Mucosa of rectum (tissue), 2 donors: ENCODE results near the gene STX12.

Source experiments
- H3K27ac ChIP-seq, 2 donors: one replicate each; pipeline ENCODE4 v1.7.0; 2013; ENCODE audit warnings: inconsistent platforms in 2 of 2, low read depth in 2 of 2, low read length in 2 of 2
- H3K27me3 ChIP-seq, 2 donors: one replicate each; pipeline ENCODE4 v1.7.0; 2013; ENCODE audit warnings: low read length in 2 of 2; ENCODE audit not compliant: control insufficient read depth in 2 of 2, insufficient read depth in 2 of 2
- H3K36me3 ChIP-seq, 2 donors: one replicate each; pipeline ENCODE4 v1.7.0; 2013; ENCODE audit warnings: low read length in 2 of 2; ENCODE audit not compliant: control insufficient read depth in 2 of 2, insufficient read depth in 2 of 2
- H3K4me1 ChIP-seq, 2 donors: one replicate each; pipeline ENCODE4 v1.7.0; 2013; ENCODE audit warnings: low read length in 2 of 2, mild to moderate bottlenecking in 1 of 2; ENCODE audit not compliant: control insufficient read depth in 2 of 2, insufficient read depth in 2 of 2
- H3K4me3 ChIP-seq, 2 donors: one replicate each; pipeline ENCODE4 v1.7.0; 2013; ENCODE audit warnings: low read length in 2 of 2
- H3K9ac ChIP-seq, 2 donors: one replicate each; pipeline ENCODE4 v1.7.0; 2013; ENCODE audit warnings: low read length in 2 of 2, low read depth in 1 of 2, mild to moderate bottlenecking in 1 of 2
- H3K9me3 ChIP-seq, 2 donors: one replicate each; pipeline ENCODE4 v1.7.0; 2013; ENCODE audit warnings: low read length in 2 of 2; ENCODE audit not compliant: control insufficient read depth in 2 of 2
- donor health status: healthy.
- donor health status: Normal muscosa, but diverticular disease.

STX12 gene

DNA sequence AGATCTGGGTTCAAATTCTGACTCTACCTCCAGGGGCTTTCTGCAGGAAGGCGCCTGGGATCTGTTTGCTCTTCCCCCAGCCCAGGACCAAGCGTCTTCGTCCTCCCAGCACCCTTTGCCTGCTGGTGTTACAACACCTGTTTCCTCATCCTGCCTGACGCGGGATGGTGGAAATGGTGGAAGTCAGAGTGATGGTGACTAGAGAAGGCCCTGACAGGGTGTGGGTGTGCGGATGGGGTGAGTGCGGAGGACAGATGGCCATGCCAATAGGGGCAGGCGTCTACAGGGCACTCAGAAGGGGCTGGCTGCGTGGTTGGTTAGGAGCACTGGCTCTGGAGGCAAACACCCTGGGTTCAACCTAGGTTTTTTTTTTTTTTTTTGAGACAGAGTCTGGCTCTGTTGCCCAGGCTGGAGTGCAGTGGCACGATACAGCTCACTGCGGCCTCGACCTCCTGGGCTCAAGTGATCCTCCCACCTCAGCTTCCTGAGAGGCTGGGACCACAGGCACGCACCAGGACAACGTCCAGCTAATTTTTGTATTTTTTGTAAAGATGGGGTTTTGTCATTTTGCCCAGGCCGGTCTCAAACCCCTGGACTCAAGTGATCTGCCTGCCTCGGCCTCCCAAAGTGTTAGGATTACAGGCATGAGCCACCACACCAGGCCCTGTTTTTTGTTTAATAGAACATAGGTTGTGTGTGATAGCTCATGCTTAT is 100.8 kb downstream of the STX12 start:
- peaks cover 0 to 3% of the 10 kb centered on the region in 2 donors for H3K36me3 ChIP-seq
- peaks cover 12 to 18% of the 10 kb centered on the region in 2 donors for H3K4me1 ChIP-seq
- H3K4me3 ChIP-seq = peak overlapping the region; percentile 64 to 74
- H3K27me3 ChIP-seq = peaks cover 0 to 3% of the 10 kb centered on the region in 2 donors
- H3K9me3 ChIP-seq = no peaks in the 10 kb centered on the region
- peak overlapping the region; percentile 79 to 90 for H3K27ac ChIP-seq
- H3K9ac ChIP-seq = peak overlapping the region; percentile 65 to 81
